ENCODE measurements around the gene SLC7A7.
"Not testable (repeated sequence)": the region's sequence is repeated elsewhere in the genome, so short reads cannot be mapped to it uniquely, and the experiment has no call there.

SLC7A7 gene

GRCh38 chr14:22798528-22798927 lies 16.7 kb downstream of the SLC7A7 start:
- Histone ChIP-seq H3K9ac (ENCODE audit: low read length) (no peak overlapping the region), H3K4me1 (ENCODE audit: control insufficient read depth, insufficient read depth, low read length) (peaks cover 18% of the 10 kb centered on the region), H3K27ac (ENCODE audit: low read depth, low read length) (no peak overlapping the region), H3K27me3 (ENCODE audit: control insufficient read depth, insufficient read depth, low read length) (no peaks in the 10 kb centered on the region), H3K4me3 (ENCODE audit: low read depth, low read length) (no peak overlapping the region), H3K36me3 (ENCODE audit: control insufficient read depth, insufficient read depth, low read length) (no peaks in the 10 kb centered on the region), H3K9me3 (ENCODE audit: control insufficient read depth, insufficient read depth, low read depth, low read length) (peaks cover 4% of the 10 kb centered on the region; the same call in 1 of the 2 replicates)

- H3K27me3 ChIP-seq (ENCODE audit: control insufficient read depth, insufficient read depth, low read length) = no peaks in the 10 kb centered on the region
- H3K4me3 ChIP-seq (ENCODE audit: low read depth, low read length) = peak overlapping the region; percentile 12; the same call in 1 of the 2 replicates
Measured at GRCh38 chr14:22797017-22797917, 18.0 kb downstream of the SLC7A7 start.

GRCh38 chr14:22796087-22796707 lies 19.0 kb downstream of the SLC7A7 start:
- no peaks in the 10 kb centered on the region for H3K27me3 ChIP-seq (ENCODE audit: control insufficient read depth, insufficient read depth, low read length)
- peak overlapping the region; percentile 2 for H3K9ac ChIP-seq (ENCODE audit: low read length)
- H3K4me1 ChIP-seq (ENCODE audit: control insufficient read depth, insufficient read depth, low read length) = peaks cover 18% of the 10 kb centered on the region
- H3K27ac ChIP-seq (ENCODE audit: low read depth, low read length) = no peak overlapping the region; the same call in 1 of the 2 replicates
- H3K9me3 ChIP-seq (ENCODE audit: control insufficient read depth, insufficient read depth, low read depth, low read length) = peaks cover 4% of the 10 kb centered on the region; the same call in 1 of the 2 replicates
- H3K4me3 ChIP-seq (ENCODE audit: low read depth, low read length) = no peak overlapping the region
- H3K36me3 ChIP-seq (ENCODE audit: control insufficient read depth, insufficient read depth, low read length) = no peaks in the 10 kb centered on the region

More at GRCh38 chr14:22797017-22797917, 18.0 kb downstream of the SLC7A7 start:
- H3K9me3 ChIP-seq (ENCODE audit: control insufficient read depth, insufficient read depth, low read depth, low read length) = peaks cover 4% of the 10 kb centered on the region; the same call in 1 of the 2 replicates
- no peak overlapping the region for H3K27ac ChIP-seq (ENCODE audit: low read depth, low read length)
- peaks cover 18% of the 10 kb centered on the region for H3K4me1 ChIP-seq (ENCODE audit: control insufficient read depth, insufficient read depth, low read length)
- no peaks in the 10 kb centered on the region for H3K36me3 ChIP-seq (ENCODE audit: control insufficient read depth, insufficient read depth, low read length)
- peak overlapping the region; percentile 2 for H3K9ac ChIP-seq (ENCODE audit: low read length)

- no peak overlapping the region for H3K4me3 ChIP-seq (ENCODE audit: low read depth, low read length)
- H3K27me3 ChIP-seq (ENCODE audit: control insufficient read depth, insufficient read depth, low read length) = no peaks in the 10 kb centered on the region
- H3K27ac ChIP-seq (ENCODE audit: low read depth, low read length) = no peak overlapping the region
- no peaks in the 10 kb centered on the region for H3K36me3 ChIP-seq (ENCODE audit: control insufficient read depth, insufficient read depth, low read length)
- H3K9ac ChIP-seq (ENCODE audit: low read length) = no peak overlapping the region
- peaks cover 4% of the 10 kb centered on the region; the same call in 1 of the 2 replicates for H3K9me3 ChIP-seq (ENCODE audit: control insufficient read depth, insufficient read depth, low read depth, low read length)
- H3K4me1 ChIP-seq (ENCODE audit: control insufficient read depth, insufficient read depth, low read length) = peaks cover 18% of the 10 kb centered on the region
Measured at GRCh38 chr14:22794551-22794951, 20.7 kb downstream of the SLC7A7 start.

- peaks cover 18% of the 10 kb centered on the region for H3K4me1 ChIP-seq (ENCODE audit: control insufficient read depth, insufficient read depth, low read length)
- H3K27ac ChIP-seq (ENCODE audit: low read depth, low read length) = no peak overlapping the region
Measured at GRCh38 chr14:22793976-22794375, 21.3 kb downstream of the SLC7A7 start.

GRCh38 chr14:22793550-22793949 lies 21.7 kb downstream of the SLC7A7 start:
- not testable (repeated sequence) for H3K9me3 ChIP-seq (ENCODE audit: control insufficient read depth, insufficient read depth, low read depth, low read length); H3K9ac ChIP-seq (ENCODE audit: low read length); H3K36me3 ChIP-seq (ENCODE audit: control insufficient read depth, insufficient read depth, low read length); H3K27me3 ChIP-seq (ENCODE audit: control insufficient read depth, insufficient read depth, low read length); H3K4me3 ChIP-seq (ENCODE audit: low read depth, low read length); H3K27ac ChIP-seq (ENCODE audit: low read depth, low read length)
- H3K4me1 ChIP-seq (ENCODE audit: control insufficient read depth, insufficient read depth, low read length) = peaks cover 18% of the 10 kb centered on the region

More at GRCh38 chr14:22793976-22794375, 21.3 kb downstream of the SLC7A7 start:
- no peak overlapping the region for H3K4me3 ChIP-seq (ENCODE audit: low read depth, low read length)
- H3K9ac ChIP-seq (ENCODE audit: low read length) = no peak overlapping the region
- H3K36me3 ChIP-seq (ENCODE audit: control insufficient read depth, insufficient read depth, low read length) = no peaks in the 10 kb centered on the region
- no peaks in the 10 kb centered on the region for H3K27me3 ChIP-seq (ENCODE audit: control insufficient read depth, insufficient read depth, low read length)
- peaks cover 4% of the 10 kb centered on the region; the same call in 1 of the 2 replicates for H3K9me3 ChIP-seq (ENCODE audit: control insufficient read depth, insufficient read depth, low read depth, low read length)

- no peak overlapping the region for H3K27ac ChIP-seq (ENCODE audit: low read depth, low read length)
- H3K4me1 ChIP-seq (ENCODE audit: control insufficient read depth, insufficient read depth, low read length) = peaks cover 12% of the 10 kb centered on the region
- H3K9ac ChIP-seq (ENCODE audit: low read length) = no peak overlapping the region
Measured at GRCh38 chr14:22792158-22792557, 23.1 kb downstream of the SLC7A7 start.

GRCh38 chr14:22791301-22791700 lies 23.9 kb downstream of the SLC7A7 start:
- no peaks in the 10 kb centered on the region for H3K36me3 ChIP-seq (ENCODE audit: control insufficient read depth, insufficient read depth, low read length)
- peaks cover 3% of the 10 kb centered on the region for H3K4me1 ChIP-seq (ENCODE audit: control insufficient read depth, insufficient read depth, low read length)
- no peak overlapping the region for H3K9ac ChIP-seq (ENCODE audit: low read length)
- H3K27me3 ChIP-seq (ENCODE audit: control insufficient read depth, insufficient read depth, low read length) = no peaks in the 10 kb centered on the region
- H3K4me3 ChIP-seq (ENCODE audit: low read depth, low read length) = no peak overlapping the region
- H3K27ac ChIP-seq (ENCODE audit: low read depth, low read length) = no peak overlapping the region
- H3K9me3 ChIP-seq (ENCODE audit: control insufficient read depth, insufficient read depth, low read depth, low read length) = peaks cover 4% of the 10 kb centered on the region; the same call in 1 of the 2 replicates

More at GRCh38 chr14:22792158-22792557, 23.1 kb downstream of the SLC7A7 start:
- Histone ChIP-seq H3K27me3 (ENCODE audit: control insufficient read depth, insufficient read depth, low read length) (no peaks in the 10 kb centered on the region), H3K4me3 (ENCODE audit: low read depth, low read length) (no peak overlapping the region), H3K9me3 (ENCODE audit: control insufficient read depth, insufficient read depth, low read depth, low read length) (peaks cover 4% of the 10 kb centered on the region; the same call in 1 of the 2 replicates), H3K36me3 (ENCODE audit: control insufficient read depth, insufficient read depth, low read length) (no peaks in the 10 kb centered on the region)

GRCh38 chr14:22786685-22787084 lies 28.6 kb downstream of the SLC7A7 start:
- Histone ChIP-seq H3K4me1 (ENCODE audit: control insufficient read depth, insufficient read depth, low read length) (no peaks in the 10 kb centered on the region), H3K27ac (ENCODE audit: low read depth, low read length) (no peak overlapping the region), H3K27me3 (ENCODE audit: control insufficient read depth, insufficient read depth, low read length) (no peaks in the 10 kb centered on the region), H3K9me3 (ENCODE audit: control insufficient read depth, insufficient read depth, low read depth, low read length) (no peaks in the 10 kb centered on the region), H3K4me3 (ENCODE audit: low read depth, low read length) (no peak overlapping the region), H3K9ac (ENCODE audit: low read length) (no peak overlapping the region), H3K36me3 (ENCODE audit: control insufficient read depth, insufficient read depth, low read length) (no peaks in the 10 kb centered on the region)

GRCh38 chr14:22781301-22781991 lies 33.8 kb downstream of the SLC7A7 start:
- Histone ChIP-seq H3K27ac (ENCODE audit: low read depth, low read length) (no peak overlapping the region), H3K9ac (ENCODE audit: low read length) (no peak overlapping the region), H3K27me3 (ENCODE audit: control insufficient read depth, insufficient read depth, low read length) (no peaks in the 10 kb centered on the region), H3K4me1 (ENCODE audit: control insufficient read depth, insufficient read depth, low read length) (peaks cover 13% of the 10 kb centered on the region; the same call in 1 of the 2 replicates), H3K9me3 (ENCODE audit: control insufficient read depth, insufficient read depth, low read depth, low read length) (no peaks in the 10 kb centered on the region), H3K36me3 (ENCODE audit: control insufficient read depth, insufficient read depth, low read length) (no peaks in the 10 kb centered on the region), H3K4me3 (ENCODE audit: low read depth, low read length) (no peak overlapping the region)
